HG03159 (cell line): ENCODE data around the gene PDCD1LG2.

Experiments
- ATAC-seq: cut with Tn5 transposase; IDR thresholded peaks from one replicate; pipeline ENCODE4 v1.9.1; 2021; ENCODE audit warnings: mild to moderate bottlenecking, moderate library complexity; ENCODE audit not compliant: unreplicated experiment

Gene PDCD1LG2

GRCh38 chr9:5608298-5609225 lies 98.2 kb downstream of the PDCD1LG2 start:
- peak; percentile 65 for ATAC-seq

GRCh38 chr9:5609226-5609596 lies 98.9 kb downstream of the PDCD1LG2 start:
- no peak for ATAC-seq

GRCh38 chr9:5610491-5610890 lies 100.2 kb downstream of the PDCD1LG2 start:
- no peak for ATAC-seq

GRCh38 chr9:5611321-5612184 lies 101.2 kb downstream of the PDCD1LG2 start:
- ATAC-seq = no peak

- no peak for ATAC-seq
These were observed 101.8 kb downstream of the PDCD1LG2 start for GRCh38 chr9:5612185-5612530.

- ATAC-seq = no peak
These were observed 103.9 kb downstream of the PDCD1LG2 start for GRCh38 chr9:5614192-5614591.

- no peak for ATAC-seq
These were observed 104.7 kb downstream of the PDCD1LG2 start for GRCh38 chr9:5614985-5615384.

- ATAC-seq = peak; percentile 97
These were observed 107.4 kb downstream of the PDCD1LG2 start for GRCh38 chr9:5617749-5618148.

GRCh38 chr9:5620494-5620893 lies 110.2 kb downstream of the PDCD1LG2 start:
- ATAC-seq = no peak
